ENCODE measurements around the gene SMIM43. TPM values are rescaled to one million over a fixed set of nuclear protein-coding genes. Genes with fewer than 3 reads are reported as not detected.

The SMIM43 gene
- total and polyA plus RNA-seq, 2 of the 8 experiments (the other 6 are each of a cell fraction or from before 2014, with no cell fraction given) = 0.50 to 0.94 TPM

DNA sequence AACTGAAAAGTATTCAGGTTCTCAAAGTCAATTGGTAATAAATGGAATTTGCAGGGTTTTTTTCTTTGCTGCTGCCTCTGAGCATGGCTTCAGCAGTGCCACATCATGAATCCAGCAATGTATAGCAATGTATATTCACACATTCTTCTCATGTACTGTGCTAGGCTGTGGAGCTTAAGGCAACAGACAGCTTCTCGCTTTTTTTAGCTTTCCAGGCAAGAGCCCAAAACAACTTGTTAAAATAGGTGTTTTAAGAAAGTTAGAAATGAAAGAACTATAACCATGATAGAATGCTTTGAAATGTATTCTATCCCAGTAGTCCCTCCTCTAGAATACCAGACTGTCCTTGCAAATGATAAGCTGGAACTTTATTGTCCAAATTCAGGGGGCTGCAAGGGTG is 30.4 kb downstream of the SMIM43 start:
- Histone ChIP-seq H3K4me3 (ENCODE audit: extremely low read depth in 1 of 4, insufficient read depth in 2 of 4, low read depth in 3 of 4, low read length in 4 of 4) (no peak overlapping the region), H2AK5ac (ENCODE audit: low read depth, low read length) (no peak overlapping the region), H3K27me3 (replicated peaks in 1 of 4; ENCODE audit: control insufficient read depth in 3 of 4, extremely low read depth in 1 of 4, insufficient read depth in 3 of 4, low read length in 3 of 4) (no peaks in the 10 kb centered on the region; a peak in 1 of 7 replicates), H4K91ac (replicated peaks; ENCODE audit: insufficient read length, low read length) (no peak overlapping the region), H3K18ac (ENCODE audit: extremely low read depth, low read length) (no peak overlapping the region), H3K4me1 (replicated peaks in 1 of 4; ENCODE audit: control insufficient read depth in 3 of 4, insufficient read depth in 4 of 4, low read length in 3 of 4) (no peaks in the 10 kb centered on the region), H3K23me2 (ENCODE audit: low read depth, low read length) (no peaks in the 10 kb centered on the region), H4K5ac (ENCODE audit: insufficient read length, low read depth, low read length) (no peak overlapping the region), H3K14ac (ENCODE audit: insufficient read length) (no peak overlapping the region), H2BK120ac (replicated peaks; ENCODE audit: low read depth, low read length) (no peak overlapping the region), H2BK12ac (ENCODE audit: low read depth, low read length) (no peak overlapping the region), H3K56ac (replicated peaks; ENCODE audit: insufficient read length, low read depth, low read length) (no peak overlapping the region), H3K36me3 (ENCODE audit: control insufficient read depth in 2 of 4, insufficient read depth in 4 of 4, low read length in 3 of 4) (no peaks in the 10 kb centered on the region), H2BK15ac (ENCODE audit: low read length) (no peak overlapping the region), H3K9ac (replicated peaks in 1 of 4; ENCODE audit: extremely low read depth in 1 of 4, low read depth in 3 of 4, low read length in 3 of 4) (no peak overlapping the region), H2AFZ (ENCODE audit: low read length) (no peak overlapping the region), H4K20me1 (replicated peaks in 1 of 2; ENCODE audit: control insufficient read depth in 1 of 2, insufficient read depth in 2 of 2, low read length in 2 of 2) (no peaks in the 10 kb centered on the region), H3K23ac (ENCODE audit: insufficient read length) (no peak overlapping the region), H3K79me2 (ENCODE audit: control insufficient read depth in 1 of 2, insufficient read depth in 2 of 2, low read length in 2 of 2) (no peaks in the 10 kb centered on the region), H3K79me1 (ENCODE audit: low read depth, low read length) (no peaks in the 10 kb centered on the region), H3K27ac (ENCODE audit: low read depth, low read length) (no peak overlapping the region), H2BK5ac (ENCODE audit: low read depth, low read length) (no peak overlapping the region), H3K4me2 (ENCODE audit: insufficient read depth in 1 of 2, low read depth in 2 of 2, low read length in 2 of 2) (no peak overlapping the region), H3K9me3 (ENCODE audit: insufficient read depth in 2 of 2, low read depth in 1 of 2, low read length in 1 of 2) (no peaks in the 10 kb centered on the region), H2BK20ac (ENCODE audit: low read length) (no peak overlapping the region), H3K4ac (replicated peaks; ENCODE audit: insufficient read length, low read depth, low read length) (no peak overlapping the region), H4K8ac (ENCODE audit: extremely low read depth, insufficient read depth, low read length) (no peak overlapping the region)
- no peak for TF ChIP-seq CEBPB (IDR thresholded peaks at IDR 0.05; ENCODE audit: low read depth, low read length)
- TF ChIP-seq SP2 (IDR thresholded peaks at IDR 0.05; ENCODE audit: low read length) = no peak
- no peak for TF ChIP-seq USF2 (IDR thresholded peaks at IDR 0.05; ENCODE audit: low read length)
- no peak for TF ChIP-seq POLR2A (IDR thresholded peaks at IDR 0.05; ENCODE audit: control extremely low read depth in 1 of 2, low read depth in 2 of 2, low read length in 2 of 2)
- TF ChIP-seq RXRA (IDR thresholded peaks at IDR 0.05; ENCODE audit: insufficient read depth, low read depth, low read length) = no peak
- no peak for TF ChIP-seq HDAC2 (IDR thresholded peaks at IDR 0.05; ENCODE audit: borderline replicate concordance in 1 of 2, low read depth in 2 of 2, low read length in 2 of 2)
- TF ChIP-seq HDAC6 (IDR thresholded peaks at IDR 0.05; ENCODE audit: low read depth, low read length) = no peak
- TF ChIP-seq SRF (IDR thresholded peaks at IDR 0.05; ENCODE audit: low read depth, low read length) = no peak
- no peak for TF ChIP-seq SAP30 (IDR thresholded peaks at IDR 0.05; ENCODE audit: insufficient read depth, insufficient replicate concordance, low read length)
- DNase-seq (ENCODE audit: low read depth in 1 of 2, low spot score in 2 of 2) (no peak), FAIRE-seq (no peak)
- ChIA-PET POLR2A (ENCODE audit: partially characterized antibody) (no interaction called here), CTCF (ENCODE audit: partially characterized antibody) (interaction anchor here (0.7 to 2.9 kb wide), 10 partner anchors 10 to 250 kb away, joined by 3 to 16 read pairs (median 3); no protein-coding TSS in a partner anchor)
- WGBS, 2 experiments (ENCODE audit: extremely low coverage in 1 of 2, insufficient coverage in 1 of 2, insufficient read length in 1 of 2, insufficient replicate concordance in 2 of 2, low coverage in 1 of 2, low lambda C conversion rate in 2 of 2, missing lambda C conversion rate in 1 of 2) = 73% methylated on average over 1 of the region's 1 CpG; no CpG with 5 or more reads in 1 of the 2 experiments

Data from H1 (cell line).